Choroid plexus epithelial cell (primary cell): Measurements from ENCODE around the gene AGTPBP1.

ENCODE experiments used
- DNase-seq: peaks from one replicate; pipeline ENCODE4 v3.0.0-alpha.2; 2010; ENCODE audit warnings: low read depth
- H3K4me3 ChIP-seq: 2 replicates; pipeline ENCODE4 v1.5.1; 2011; ENCODE audit warnings: low read depth, mild to moderate bottlenecking, control low read depth, low read length, moderate library complexity
- TF ChIP-seq, protein P1 (sequence below): conservative IDR thresholded peaks from 2 replicates; pipeline ENCODE4 v1.5.1; 2011; ENCODE audit warnings: low read depth, mild to moderate bottlenecking, control low read depth, inconsistent platforms, low read length, moderate library complexity

The AGTPBP1 gene

DNA sequence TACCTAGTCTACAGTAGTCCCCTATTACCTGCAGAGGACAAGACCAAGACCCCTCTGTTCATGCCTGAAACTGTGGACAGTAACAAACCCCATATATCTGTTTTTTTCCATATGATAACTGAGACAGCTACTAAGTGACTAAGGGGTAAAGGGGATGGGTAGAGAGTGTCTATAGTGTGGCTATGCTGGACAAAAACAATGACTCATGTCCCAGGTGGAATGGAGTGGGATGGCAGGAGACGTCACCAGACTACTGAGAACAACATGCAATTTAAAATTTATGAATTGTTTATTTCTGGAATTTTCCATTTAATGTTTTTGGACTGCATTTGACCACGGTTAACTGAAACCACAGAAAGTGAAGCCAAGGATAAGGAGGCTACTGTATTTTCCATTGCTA lies 171.8 kb downstream of the AGTPBP1 start:
- no peak overlapping the region for H3K4me3 ChIP-seq
- TF ChIP-seq, protein P1, sequence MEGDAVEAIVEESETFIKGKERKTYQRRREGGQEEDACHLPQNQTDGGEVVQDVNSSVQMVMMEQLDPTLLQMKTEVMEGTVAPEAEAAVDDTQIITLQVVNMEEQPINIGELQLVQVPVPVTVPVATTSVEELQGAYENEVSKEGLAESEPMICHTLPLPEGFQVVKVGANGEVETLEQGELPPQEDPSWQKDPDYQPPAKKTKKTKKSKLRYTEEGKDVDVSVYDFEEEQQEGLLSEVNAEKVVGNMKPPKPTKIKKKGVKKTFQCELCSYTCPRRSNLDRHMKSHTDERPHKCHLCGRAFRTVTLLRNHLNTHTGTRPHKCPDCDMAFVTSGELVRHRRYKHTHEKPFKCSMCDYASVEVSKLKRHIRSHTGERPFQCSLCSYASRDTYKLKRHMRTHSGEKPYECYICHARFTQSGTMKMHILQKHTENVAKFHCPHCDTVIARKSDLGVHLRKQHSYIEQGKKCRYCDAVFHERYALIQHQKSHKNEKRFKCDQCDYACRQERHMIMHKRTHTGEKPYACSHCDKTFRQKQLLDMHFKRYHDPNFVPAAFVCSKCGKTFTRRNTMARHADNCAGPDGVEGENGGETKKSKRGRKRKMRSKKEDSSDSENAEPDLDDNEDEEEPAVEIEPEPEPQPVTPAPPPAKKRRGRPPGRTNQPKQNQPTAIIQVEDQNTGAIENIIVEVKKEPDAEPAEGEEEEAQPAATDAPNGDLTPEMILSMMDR = no peak
- peak; percentile 66 for DNase-seq

DNA sequence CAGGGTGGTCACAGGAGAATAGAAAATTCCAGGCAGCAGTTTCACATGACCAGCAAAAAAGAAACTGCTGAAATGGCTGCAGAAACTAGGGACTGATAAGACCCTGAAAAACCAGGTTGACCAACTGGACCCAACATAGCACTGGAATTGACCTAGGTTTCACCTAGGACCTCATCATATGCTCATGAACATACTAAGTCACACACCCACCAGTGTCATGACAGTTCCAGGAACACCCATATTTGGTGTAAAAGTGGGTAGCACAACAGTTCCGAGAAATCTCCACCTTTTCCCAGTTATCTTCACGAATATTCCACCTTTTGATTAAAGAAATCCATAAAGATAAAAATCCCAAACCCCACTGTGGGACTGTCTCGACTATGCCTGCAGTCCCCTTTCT lies 182.2 kb downstream of the AGTPBP1 start:
- no peak for DNase-seq
- TF ChIP-seq, protein P1 = no peak
- no peak overlapping the region for H3K4me3 ChIP-seq

DNA sequence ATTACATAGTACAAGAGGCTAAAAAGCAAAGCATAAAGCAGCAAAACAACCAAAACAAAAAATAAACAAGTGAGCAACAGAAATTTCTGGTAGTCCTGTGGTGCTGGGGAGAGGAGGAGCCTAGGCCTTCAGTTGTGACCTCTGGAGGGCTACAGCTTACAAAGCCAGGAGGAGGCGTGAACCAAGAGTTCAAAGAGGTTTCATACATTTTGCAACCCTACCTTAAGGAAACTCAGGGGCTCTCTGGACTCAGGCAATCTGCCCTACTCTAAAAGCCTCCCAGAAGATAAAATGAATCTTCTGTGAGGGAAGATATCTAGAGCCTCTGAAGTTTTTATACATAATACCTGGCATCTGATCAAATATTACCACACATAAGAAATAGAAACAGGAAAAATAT lies 187.4 kb downstream of the AGTPBP1 start:
- DNase-seq = no peak
- no peak overlapping the region for H3K4me3 ChIP-seq
- TF ChIP-seq, protein P1 = no peak

DNA sequence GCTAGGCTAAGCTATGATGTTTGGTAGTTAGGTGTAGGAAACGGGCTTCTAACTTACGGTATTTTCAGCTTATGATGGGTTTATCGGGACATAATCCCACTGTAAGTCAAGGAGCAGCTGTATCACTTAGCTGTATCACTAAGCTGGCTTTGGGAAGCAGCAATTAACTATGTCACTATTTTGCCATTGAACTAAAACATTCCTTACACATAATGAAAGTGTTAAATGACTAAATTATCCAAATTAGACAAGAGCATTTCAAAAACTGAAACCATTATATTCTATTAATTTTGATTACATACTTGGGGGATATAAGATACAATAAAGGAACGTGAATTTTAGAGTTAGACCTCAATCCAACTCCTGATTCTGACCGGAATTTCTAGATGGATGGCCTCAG lies 188.3 kb downstream of the AGTPBP1 start:
- TF ChIP-seq, protein P1 = no peak
- DNase-seq = no peak
- H3K4me3 ChIP-seq = no peak overlapping the region

DNA sequence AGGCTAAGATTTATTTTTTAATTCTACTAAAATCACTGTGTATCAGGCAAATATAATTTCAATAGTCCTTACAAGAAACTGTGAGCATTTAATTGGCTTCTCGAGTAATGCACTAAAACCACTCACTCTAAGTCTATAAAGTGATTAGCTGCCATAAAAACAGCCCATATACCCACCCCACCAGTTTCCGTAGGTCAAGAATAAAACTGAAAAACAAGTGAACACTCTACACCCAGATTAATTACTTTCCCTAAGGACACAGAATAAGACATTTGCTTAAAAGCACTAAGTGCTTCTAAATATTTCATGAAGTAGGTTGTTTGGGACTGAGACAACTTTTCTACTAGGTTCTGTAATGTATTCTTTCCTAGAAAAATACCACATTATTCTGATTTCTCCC lies 194.2 kb downstream of the AGTPBP1 start:
- TF ChIP-seq, protein P1 = no peak
- no peak for DNase-seq
- no peak overlapping the region for H3K4me3 ChIP-seq

DNA sequence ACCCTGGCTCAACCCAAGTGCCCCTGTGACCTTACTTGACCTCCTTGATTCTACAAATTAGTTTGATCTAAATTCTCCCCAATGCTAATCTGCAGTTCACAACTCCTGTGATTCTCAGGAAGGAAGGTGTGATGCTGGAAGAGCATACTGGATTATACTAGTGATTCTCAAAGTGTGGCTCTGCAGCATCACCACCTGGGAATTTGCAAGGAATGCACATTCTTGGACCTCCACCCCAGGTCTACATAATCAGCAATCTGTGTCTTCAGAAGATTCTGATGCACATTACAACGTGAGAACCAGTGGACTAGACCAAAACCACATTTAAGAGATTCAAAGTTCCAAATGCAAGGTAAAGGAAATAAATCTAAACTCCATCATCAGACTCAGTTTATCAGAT lies 198.6 kb downstream of the AGTPBP1 start:
- peak; percentile 15 for DNase-seq
- TF ChIP-seq, protein P1 = no peak
- H3K4me3 ChIP-seq = no peak overlapping the region

DNA sequence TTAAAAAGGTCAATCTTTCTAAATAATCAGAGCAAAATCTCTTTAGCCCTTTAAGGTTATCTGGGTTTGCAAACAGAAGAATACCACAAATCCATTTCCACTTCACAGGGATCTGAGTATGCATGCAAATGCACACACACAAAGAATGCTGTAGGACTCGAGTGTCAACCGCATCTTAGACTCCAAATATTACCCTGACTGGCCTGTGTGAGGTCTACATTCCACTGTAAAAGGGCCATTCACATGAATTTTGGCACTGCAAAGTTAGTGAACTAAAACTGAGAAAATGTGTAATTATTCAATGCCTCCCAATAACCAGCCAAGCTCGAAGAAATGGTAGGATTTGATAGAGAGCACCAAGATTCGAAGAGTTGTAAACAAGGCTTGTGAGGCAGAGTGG lies 199.9 kb downstream of the AGTPBP1 start:
- DNase-seq = peak; percentile 12
- TF ChIP-seq, protein P1 = no peak
- no peak overlapping the region for H3K4me3 ChIP-seq
